Activated CD8-positive, alpha-beta memory T cell treated with anti-CD3 and anti-CD28 coated beads, Interleukin-2, amount 10 ng/mL, durations not matched to agents 7 days and 5 days (primary cell): ENCODE results near the gene WWP2. TPM values are rescaled to one million over a fixed set of nuclear protein-coding genes. Genes with fewer than 3 reads are reported as not detected.
"Not testable (repeated sequence)": the region's sequence is repeated elsewhere in the genome, so short reads cannot be mapped to it uniquely, and the experiment has no call there.

Source experiments
- ATAC-seq: fragments of 150-1000 bp; cut with Tn5 transposase; one replicate; pipeline ENCODE4 v1.10.0; 2021; ENCODE audit warnings: moderate library complexity
- CTCF ChIA-PET: fragments of 350-600 bp; sonication (Branson Sonifier 250); formaldehyde crosslinking; loops from one replicate; lab custom pipeline; 2021; ENCODE audit warnings: antibody characterized with exemption; lab: Charles Lee
- DNase-seq: peaks from one replicate; pipeline ENCODE4 v3.0.0-alpha.2; 2020
- H3K27ac Mint-ChIP-seq: one replicate; pipeline ENCODE4 v1.8.0; 2021; ENCODE audit warnings: mild to moderate bottlenecking, mixed read lengths
- H3K27me3 Mint-ChIP-seq: one replicate; pipeline ENCODE4 v1.8.0; 2021; ENCODE audit warnings: mixed read lengths
- H3K36me3 Mint-ChIP-seq: one replicate; pipeline ENCODE4 v1.8.0; 2021; ENCODE audit warnings: mild to moderate bottlenecking, mixed read lengths
- H3K4me1 Mint-ChIP-seq: one replicate; pipeline ENCODE4 v1.8.0; 2021; ENCODE audit warnings: mixed read lengths
- H3K4me3 Mint-ChIP-seq: one replicate; pipeline ENCODE4 v1.8.0; 2021; ENCODE audit warnings: mild to moderate bottlenecking, moderate library complexity, mixed read lengths
- H3K9me3 Mint-ChIP-seq: one replicate; pipeline ENCODE4 v1.8.0; 2022; ENCODE audit warnings: low read depth, mixed read lengths
- total RNA-seq, 2 experiments: library from RNA; stranded (reverse); gene quantifications; one replicate each; pipeline ENCODE4 v1.2.3, GENCODE V29; 2021

The WWP2 gene
- total RNA-seq, 2 experiments from 2014 or later: 56.8 to 58.8 TPM

DNA sequence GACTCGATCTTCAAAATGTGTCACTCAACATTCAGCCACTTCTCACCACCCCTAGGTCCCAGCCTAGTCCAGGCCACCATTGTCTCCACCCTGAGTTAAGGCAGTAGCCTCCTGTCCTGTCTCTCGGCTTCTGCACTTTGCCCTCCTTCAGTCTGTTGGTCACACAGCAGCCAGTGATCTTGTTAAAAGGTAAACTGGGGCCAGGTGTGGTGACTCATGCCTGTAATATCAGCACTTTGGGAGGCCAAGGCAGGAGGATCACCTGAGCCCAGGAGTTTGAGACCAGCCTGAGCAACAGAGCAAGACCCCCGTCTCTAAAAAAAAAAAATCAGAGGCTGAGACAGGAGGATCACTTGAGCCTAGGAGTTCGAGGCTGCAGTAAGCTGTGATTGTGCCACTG is 25.8 kb downstream of the WWP2 start:
- H3K36me3 Mint-ChIP-seq: peaks cover 20% of the 10 kb centered on the region
- no peak overlapping the region for H3K27ac Mint-ChIP-seq
- no peaks in the 10 kb centered on the region for H3K27me3 Mint-ChIP-seq
- CTCF ChIA-PET: no interaction called here
- DNase-seq (no peak), ATAC-seq (no peak)
- H3K4me1 Mint-ChIP-seq: no peaks in the 10 kb centered on the region
- H3K4me3 Mint-ChIP-seq: no peak overlapping the region
- no peaks in the 10 kb centered on the region for H3K9me3 Mint-ChIP-seq

DNA sequence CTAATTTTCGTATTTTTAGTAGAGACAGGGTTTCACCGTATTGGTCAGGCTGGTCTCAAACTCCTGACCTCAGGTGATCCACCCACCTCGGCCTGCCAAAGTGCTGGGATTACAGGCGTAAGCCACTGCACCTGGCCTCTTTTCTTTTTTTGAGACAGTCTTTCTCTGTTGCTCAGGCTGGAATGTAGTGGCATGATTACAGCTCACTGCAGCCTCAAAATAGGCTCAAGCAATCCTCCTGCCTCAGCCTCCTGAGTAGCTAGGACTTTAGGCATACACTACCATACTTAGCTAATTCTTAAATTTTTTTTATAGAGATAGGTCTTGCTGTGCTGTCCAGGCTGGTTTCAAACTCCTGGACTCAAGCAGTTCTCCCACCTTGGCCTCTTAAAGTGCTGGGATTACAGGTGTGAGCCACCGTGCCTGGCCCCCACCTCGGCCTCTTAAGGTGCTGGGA is 29.3 kb downstream of the WWP2 start:
- CTCF ChIA-PET: interaction anchor here (1.7 kb wide), 1 partner anchor 139 kb away, joined by 5 read pairs; no protein-coding TSS in a partner anchor
- not testable (repeated sequence) for H3K4me3 Mint-ChIP-seq, H3K4me1 Mint-ChIP-seq, H3K27ac Mint-ChIP-seq, DNase-seq, ATAC-seq, H3K27me3 Mint-ChIP-seq, H3K9me3 Mint-ChIP-seq
- H3K36me3 Mint-ChIP-seq: peaks cover 15% of the 10 kb centered on the region

DNA sequence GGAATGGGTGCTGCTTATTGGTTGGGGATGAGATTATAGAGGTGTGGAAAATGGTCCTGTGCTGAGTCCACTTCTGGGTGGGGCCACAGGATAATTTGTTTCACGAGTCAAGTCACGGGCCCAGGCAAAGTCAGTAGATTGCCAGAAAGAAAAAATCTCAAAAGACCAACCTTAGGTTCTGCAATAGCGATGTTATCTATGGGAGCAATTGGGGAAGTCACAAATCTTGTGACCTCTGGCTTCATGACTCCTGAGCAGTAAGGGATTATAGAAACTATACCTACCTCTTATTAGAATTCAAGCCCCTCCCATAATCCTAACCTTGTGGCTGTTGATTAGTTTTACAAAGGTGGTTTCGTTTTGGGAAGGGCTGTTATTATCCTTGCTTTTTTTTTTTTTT is 31.4 kb downstream of the WWP2 start:
- H3K4me3 Mint-ChIP-seq: no peak overlapping the region
- H3K9me3 Mint-ChIP-seq: no peaks in the 10 kb centered on the region
- DNase-seq: no peak
- ATAC-seq: no peak
- H3K27ac Mint-ChIP-seq: no peak overlapping the region
- peaks cover 8% of the 10 kb centered on the region for H3K36me3 Mint-ChIP-seq
- no peaks in the 10 kb centered on the region for H3K4me1 Mint-ChIP-seq
- CTCF ChIA-PET: interaction anchor here (4.8 kb wide), 1 partner anchor 136 kb away, joined by 24 read pairs; no protein-coding TSS in a partner anchor
- no peaks in the 10 kb centered on the region for H3K27me3 Mint-ChIP-seq

DNA sequence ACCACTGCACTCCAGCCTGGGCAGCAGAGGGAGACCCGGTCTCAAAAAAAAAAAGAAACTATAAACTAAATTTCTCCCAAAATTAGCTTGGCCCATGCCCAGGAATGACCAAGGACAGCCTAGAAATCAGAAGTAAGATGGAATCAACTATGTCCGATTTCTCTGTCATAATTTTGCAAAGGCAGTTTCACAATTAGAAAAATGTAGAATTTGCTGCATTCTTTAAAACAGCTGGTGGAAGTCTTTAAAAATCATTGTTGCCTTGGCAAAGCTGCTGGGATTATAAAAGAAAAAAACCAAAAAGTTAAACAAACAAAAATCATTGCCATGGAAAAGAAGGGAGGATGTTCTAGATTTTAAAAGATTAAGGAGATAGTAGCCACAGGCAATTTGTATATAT is 32.4 kb downstream of the WWP2 start:
- Mint-ChIP-seq H3K27me3 (no peaks in the 10 kb centered on the region), H3K4me3 (no peak overlapping the region), H3K4me1 (no peaks in the 10 kb centered on the region), H3K27ac (no peak overlapping the region), H3K9me3 (no peaks in the 10 kb centered on the region), H3K36me3 (peaks cover 6% of the 10 kb centered on the region)
- no peak for DNase-seq
- ATAC-seq: no peak
- CTCF ChIA-PET: interaction anchor here (0.8 to 4.8 kb wide), 4 partner anchors 25 to 135 kb away, joined by 3 to 24 read pairs (median 3); no protein-coding TSS in a partner anchor

DNA sequence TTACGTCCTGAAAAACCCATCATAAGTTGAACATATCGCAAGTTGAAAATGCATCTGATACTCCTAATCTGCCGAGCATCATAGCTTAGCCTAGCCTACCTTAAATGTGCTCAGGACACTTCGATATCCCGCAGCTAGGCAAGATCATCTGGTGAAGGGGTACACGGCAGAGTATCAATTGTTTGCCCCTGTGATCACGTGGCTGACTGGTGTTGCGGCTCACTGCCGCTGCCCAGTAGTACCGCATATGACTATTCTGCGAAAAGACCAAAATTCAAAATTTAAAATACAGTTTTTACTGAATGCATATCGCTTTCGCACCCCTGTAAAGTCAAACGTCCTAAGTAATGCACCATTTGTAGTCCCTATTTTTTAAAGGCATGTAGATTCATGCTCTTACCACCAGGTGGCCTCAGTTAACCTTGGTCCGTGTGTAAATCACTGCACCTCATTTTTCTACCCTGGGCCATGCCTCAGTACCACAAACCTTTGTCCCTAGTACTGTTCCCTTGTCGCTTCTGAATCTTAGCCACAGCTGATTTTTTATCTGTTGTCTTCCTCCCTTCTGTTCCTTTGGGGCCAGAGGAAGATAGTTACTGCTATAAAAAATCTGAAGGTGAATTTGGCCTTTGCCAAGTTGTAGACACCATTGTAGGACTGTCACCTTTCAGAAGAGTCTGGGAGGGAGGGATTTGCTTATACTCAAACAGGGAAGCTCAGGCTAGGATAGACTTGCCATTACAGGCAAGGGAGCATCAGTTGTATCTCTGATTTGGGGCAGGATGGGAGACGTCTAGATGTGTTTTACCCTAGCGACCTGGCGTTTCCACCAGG is 34.4 kb downstream of the WWP2 start:
- no peak overlapping the region for H3K27ac Mint-ChIP-seq
- H3K9me3 Mint-ChIP-seq: no peaks in the 10 kb centered on the region
- peaks cover 2% of the 10 kb centered on the region for H3K36me3 Mint-ChIP-seq
- ATAC-seq: peak; percentile 64
- DNase-seq: peak; percentile 43
- H3K4me3 Mint-ChIP-seq: no peak overlapping the region
- no peaks in the 10 kb centered on the region for H3K27me3 Mint-ChIP-seq
- CTCF ChIA-PET: interaction anchor here (0.6 to 4.8 kb wide), 10 partner anchors 10 to 400 kb away, joined by 3 to 24 read pairs (median 4); partner anchors contain the start of gene NOB1
- H3K4me1 Mint-ChIP-seq: no peaks in the 10 kb centered on the region

DNA sequence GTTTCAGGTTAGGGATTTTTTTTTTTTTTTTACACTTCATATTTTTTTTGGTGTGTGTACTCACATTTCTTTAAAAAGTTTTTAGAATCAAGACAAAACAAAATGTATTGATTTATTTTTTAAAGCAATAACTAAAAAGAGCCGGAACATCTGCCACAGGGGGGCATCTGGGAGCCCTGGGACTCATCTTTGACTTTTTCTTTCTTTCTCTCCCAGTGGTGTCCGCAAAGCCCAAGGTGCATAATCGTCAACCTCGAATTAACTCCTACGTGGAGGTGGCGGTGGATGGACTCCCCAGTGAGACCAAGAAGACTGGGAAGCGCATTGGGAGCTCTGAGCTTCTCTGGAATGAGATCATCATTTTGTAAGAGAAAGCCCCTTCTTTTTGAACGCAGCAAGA is 36.3 kb downstream of the WWP2 start:
- no peak overlapping the region for H3K27ac Mint-ChIP-seq
- CTCF ChIA-PET: interaction anchor here (0.6 to 4.8 kb wide), 2 partner anchors 19 to 131 kb away, joined by 3 to 24 read pairs; no protein-coding TSS in a partner anchor
- DNase-seq (no peak), ATAC-seq (no peak)
- peaks cover 5% of the 10 kb centered on the region for H3K36me3 Mint-ChIP-seq
- no peaks in the 10 kb centered on the region for H3K27me3 Mint-ChIP-seq
- H3K4me1 Mint-ChIP-seq: no peaks in the 10 kb centered on the region
- H3K4me3 Mint-ChIP-seq: no peak overlapping the region
- no peaks in the 10 kb centered on the region for H3K9me3 Mint-ChIP-seq

DNA sequence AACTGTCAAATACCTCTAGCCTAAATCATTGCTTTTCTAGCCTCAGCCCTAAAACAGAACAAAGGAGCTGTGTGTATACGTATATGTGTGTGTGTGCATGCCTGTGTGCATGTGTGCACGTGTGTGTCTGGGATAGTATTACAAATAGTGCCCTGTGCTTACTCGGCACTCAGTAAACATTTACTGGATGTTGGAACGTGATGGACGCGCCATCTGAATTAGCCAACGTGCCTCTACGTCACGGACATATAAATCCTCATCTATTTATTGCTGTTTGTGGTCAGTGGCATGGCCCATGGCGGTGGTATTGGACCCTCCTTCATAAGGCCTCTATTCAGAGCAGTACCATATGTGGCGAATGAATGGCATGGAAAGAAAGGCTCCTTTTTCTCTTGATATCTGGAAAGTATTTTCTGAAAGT is 37.5 kb downstream of the WWP2 start:
- Mint-ChIP-seq H3K9me3 (no peaks in the 10 kb centered on the region), H3K4me1 (no peaks in the 10 kb centered on the region), H3K4me3 (no peak overlapping the region), H3K36me3 (peaks cover 5% of the 10 kb centered on the region), H3K27me3 (no peaks in the 10 kb centered on the region), H3K27ac (no peak overlapping the region)
- ATAC-seq (no peak), DNase-seq (no peak)
- CTCF ChIA-PET: no interaction called here

DNA sequence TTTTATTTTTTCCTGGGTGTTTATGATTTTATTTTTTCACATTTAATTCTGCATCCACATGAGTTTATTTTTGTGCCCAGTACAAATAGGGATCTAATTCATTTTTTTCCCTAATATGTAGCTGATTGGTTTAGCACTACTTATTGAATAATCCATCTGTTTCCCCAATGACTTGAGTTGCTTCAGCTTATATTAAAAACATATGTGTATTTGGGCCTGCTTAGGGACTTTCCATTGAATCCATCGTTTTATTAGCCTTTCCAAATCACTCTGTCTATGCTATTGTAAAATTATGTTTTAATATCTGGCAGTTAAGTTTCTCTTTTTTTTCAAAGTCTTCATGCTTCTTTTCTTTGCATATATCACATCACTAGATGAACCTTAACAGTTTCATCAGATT is 42.2 kb downstream of the WWP2 start:
- H3K36me3 Mint-ChIP-seq: peaks cover 14% of the 10 kb centered on the region
- DNase-seq (no peak), ATAC-seq (no peak)
- H3K9me3 Mint-ChIP-seq: no peaks in the 10 kb centered on the region
- no peak overlapping the region for H3K27ac Mint-ChIP-seq
- no peak overlapping the region for H3K4me3 Mint-ChIP-seq
- H3K27me3 Mint-ChIP-seq: no peaks in the 10 kb centered on the region
- no peaks in the 10 kb centered on the region for H3K4me1 Mint-ChIP-seq
- CTCF ChIA-PET: no interaction called here

DNA sequence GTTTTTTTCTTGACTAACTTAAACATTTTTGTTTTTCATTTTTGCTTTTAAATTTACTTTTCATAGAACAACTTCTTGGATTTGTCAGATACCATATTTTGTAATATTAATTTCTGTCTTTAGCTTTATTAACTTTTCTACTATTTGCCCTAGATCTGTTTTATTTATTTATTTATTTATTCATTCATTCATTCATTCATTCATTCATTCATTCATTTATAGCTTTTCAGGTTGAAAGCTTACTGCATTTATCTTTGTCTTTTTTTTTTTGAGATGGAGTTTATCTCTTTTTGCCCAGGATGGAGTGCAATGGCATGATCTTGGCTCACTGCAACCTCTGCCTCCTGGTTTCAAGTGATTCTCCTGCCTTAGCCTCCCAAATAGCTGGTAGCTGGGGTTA is 44.6 kb downstream of the WWP2 start:
- not testable (repeated sequence) for H3K4me3 Mint-ChIP-seq, H3K4me1 Mint-ChIP-seq

DNA sequence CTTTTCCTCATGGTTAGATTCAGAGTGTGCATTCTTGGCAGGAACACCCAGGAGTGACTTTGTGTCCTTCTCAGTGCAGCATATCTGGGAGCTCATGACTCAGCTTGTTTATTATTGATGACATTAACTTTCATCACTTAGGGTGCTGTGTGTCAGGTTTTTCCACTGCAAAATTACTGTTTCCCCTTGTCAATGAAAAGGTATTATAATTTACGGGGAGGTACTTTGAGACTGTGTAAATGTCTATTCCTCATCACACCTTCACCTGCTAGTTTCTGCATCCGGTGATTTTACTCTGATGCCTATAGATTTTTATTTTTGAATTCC is 50.5 kb downstream of the WWP2 start:
- Mint-ChIP-seq H3K9me3 (no peaks in the 10 kb centered on the region), H3K36me3 (peaks cover 24% of the 10 kb centered on the region)
- CTCF ChIA-PET: interaction anchor here (1.2 kb wide), 3 partner anchors 10 to 118 kb away, joined by 3 to 4 read pairs (median 4); no protein-coding TSS in a partner anchor

More for the DNA sequence above, 44.6 kb downstream of the WWP2 start:
- DNase-seq, ATAC-seq, H3K27me3 Mint-ChIP-seq, H3K27ac Mint-ChIP-seq, H3K9me3 Mint-ChIP-seq: not testable (repeated sequence)
- CTCF ChIA-PET: interaction anchor here (1.0 to 1.5 kb wide), 2 partner anchors 11 to 124 kb away, joined by 6 read pairs; no protein-coding TSS in a partner anchor
- peaks cover 13% of the 10 kb centered on the region for H3K36me3 Mint-ChIP-seq

DNA sequence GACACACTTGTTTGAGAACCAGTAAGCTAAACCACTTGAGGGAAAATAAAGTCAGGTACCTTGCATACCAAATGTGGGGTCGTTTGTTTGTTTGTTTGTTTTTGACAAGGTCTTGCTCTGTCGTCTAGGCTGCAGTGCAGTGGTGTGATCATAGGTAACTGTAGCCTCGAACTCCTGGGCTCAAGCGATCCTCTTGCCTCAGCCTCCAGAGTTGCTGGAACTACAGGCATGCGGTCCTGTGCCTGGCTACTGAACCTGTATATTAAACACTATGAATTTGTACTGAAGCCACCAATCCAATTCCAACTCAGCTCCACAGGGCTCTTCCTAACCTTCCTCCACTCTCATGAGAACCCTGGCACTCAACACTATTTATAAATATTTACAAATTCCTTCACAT is 51.9 kb downstream of the WWP2 start:
- H3K27ac Mint-ChIP-seq: no peak overlapping the region
- H3K9me3 Mint-ChIP-seq: no peaks in the 10 kb centered on the region

More for the DNA sequence above, 50.5 kb downstream of the WWP2 start:
- Mint-ChIP-seq H3K4me3 (no peak overlapping the region), H3K4me1 (no peaks in the 10 kb centered on the region), H3K27me3 (no peaks in the 10 kb centered on the region), H3K27ac (no peak overlapping the region)
- ATAC-seq (no peak), DNase-seq (no peak)

DNA sequence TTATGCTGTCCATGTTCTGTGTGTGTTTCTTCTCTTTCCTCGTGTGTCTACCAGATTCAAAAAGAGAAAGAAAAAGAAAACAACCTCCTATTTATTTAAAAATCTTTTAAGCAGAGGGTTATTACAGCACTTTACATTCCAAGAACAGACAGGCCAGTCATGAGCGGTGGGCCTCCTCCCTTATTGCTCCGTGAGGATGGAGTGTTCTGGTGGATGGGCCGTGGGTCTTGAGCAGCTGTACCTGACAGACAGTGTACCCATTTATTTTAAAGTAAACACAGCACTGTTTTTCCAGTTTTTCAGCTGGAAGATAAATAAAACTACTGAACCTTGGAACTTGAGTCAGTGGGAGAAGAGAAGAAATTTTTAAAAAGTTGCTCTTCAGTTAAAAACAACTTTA is 52.4 kb downstream of the WWP2 start:
- no peak overlapping the region for H3K27ac Mint-ChIP-seq
- CTCF ChIA-PET: interaction anchor here (1.2 kb wide), 1 partner anchor 18 kb away, joined by 4 read pairs; no protein-coding TSS in a partner anchor
- no peak for ATAC-seq

More for the DNA sequence above, 51.9 kb downstream of the WWP2 start:
- CTCF ChIA-PET: interaction anchor here (1.2 kb wide), 1 partner anchor 18 kb away, joined by 4 read pairs; no protein-coding TSS in a partner anchor
- DNase-seq: no peak
- no peak for ATAC-seq
- Mint-ChIP-seq H3K4me1 (no peaks in the 10 kb centered on the region), H3K27me3 (no peaks in the 10 kb centered on the region), H3K4me3 (no peak overlapping the region), H3K36me3 (peaks cover 27% of the 10 kb centered on the region)

DNA sequence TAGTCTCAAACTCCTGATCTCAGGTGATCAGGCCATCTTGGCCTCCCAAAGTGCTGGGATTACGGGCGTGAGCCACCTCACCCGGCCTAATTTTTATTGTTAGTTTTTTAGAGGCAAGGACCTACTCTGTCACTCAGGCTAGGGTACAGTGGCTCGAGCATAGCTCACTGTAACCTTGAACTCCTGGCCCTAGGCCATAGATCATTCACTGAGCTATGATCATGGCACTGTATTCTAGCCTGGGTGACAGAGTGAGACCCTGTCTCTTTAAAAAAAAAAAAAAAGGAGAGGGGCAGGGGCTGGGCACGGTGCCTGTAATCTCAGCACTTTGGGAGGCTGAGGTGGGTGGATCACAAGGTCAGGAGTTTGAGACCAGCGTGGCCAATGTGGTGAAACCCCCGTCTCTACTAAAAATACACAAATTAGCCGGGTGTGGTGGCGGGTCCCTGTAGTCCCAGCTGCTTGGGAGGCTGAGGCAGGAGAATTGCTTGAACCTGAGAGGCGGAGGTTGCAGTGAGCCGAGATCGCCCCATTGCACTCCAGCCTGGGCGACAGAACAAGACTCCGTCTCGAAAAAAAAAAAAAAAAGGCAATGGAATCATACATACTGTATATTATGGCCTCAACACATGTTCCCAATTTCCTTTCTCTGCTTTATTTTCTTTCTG is 53.2 kb downstream of the WWP2 start:
- ATAC-seq, H3K9me3 Mint-ChIP-seq, H3K4me3 Mint-ChIP-seq, DNase-seq, H3K27ac Mint-ChIP-seq, H3K4me1 Mint-ChIP-seq, H3K27me3 Mint-ChIP-seq: not testable (repeated sequence)
- CTCF ChIA-PET: interaction anchor here (1.2 kb wide), 1 partner anchor 19 kb away, joined by 4 read pairs; no protein-coding TSS in a partner anchor
- peaks cover 29% of the 10 kb centered on the region for H3K36me3 Mint-ChIP-seq

More for the DNA sequence above, 52.4 kb downstream of the WWP2 start:
- Mint-ChIP-seq H3K27me3 (no peaks in the 10 kb centered on the region), H3K9me3 (no peaks in the 10 kb centered on the region), H3K4me1 (no peaks in the 10 kb centered on the region), H3K4me3 (no peak overlapping the region), H3K36me3 (peaks cover 29% of the 10 kb centered on the region)
- no peak for DNase-seq
